SK-N-SH (cell line): ENCODE results near the gene INTS6L. TPM values are rescaled to one million over a fixed set of nuclear protein-coding genes. Genes with fewer than 3 reads are reported as not detected.

ENCODE experiments used
- CTCF ChIA-PET: fragments of 300-600, 350-600 bp; formaldehyde crosslinking; extraction: SDS; loops from one replicate; lab custom pipeline; 2021; lab: Yijun Ruan, JAX
- POLR2A ChIA-PET: fragments of 350-600 bp; sonication (Branson Sonifier 250); formaldehyde crosslinking; extraction: SDS; loops from one replicate; lab custom pipeline; 2020; ENCODE audit warnings: antibody characterized with exemption, inconsistent platforms; lab: Yijun Ruan, JAX
- DNase-seq: peaks from one replicate; pipeline ENCODE4 v3.0.0; 2012
- H2AFZ ChIP-seq: fragments of 200-600 bp; sonication (generic); 2 replicates; pipeline ENCODE4 v1.8.1; 2016; ENCODE audit warnings: antibody characterized with exemption, mild to moderate bottlenecking, low read depth
- H3F3A ChIP-seq: fragments of 200-600 bp; sonication (generic); replicated peaks from 2 replicates; pipeline ENCODE3; 2016; ENCODE audit warnings: antibody characterized with exemption, mild to moderate bottlenecking; ENCODE audit not compliant: insufficient read depth
- H3K27ac ChIP-seq, 2 experiments: fragments of 200-500 bp in 1 of 2; fragments of 200-600 bp in 1 of 2; sonication (Bioruptor generic) in 1 of 2; sonication (generic), shearing (Covaris generic) in 1 of 2; 2 replicates each; pipeline versions ENCODE4 v1.5.1 to v1.6.1; 2014 to 2016; ENCODE audit warnings: low read depth in 2 of 2, inconsistent platforms in 1 of 2, low read length in 1 of 2, mild to moderate bottlenecking in 1 of 2, mixed read lengths in 1 of 2
- H3K27me3 ChIP-seq: fragments of 200-600 bp; sonication (generic), shearing (Covaris generic); 2 replicates; pipeline ENCODE4 v1.6.1; 2016; ENCODE audit warnings: mixed run types; ENCODE audit not compliant: insufficient read depth
- H3K36me3 ChIP-seq, 2 experiments: fragments of 200-500 bp in 1 of 2; fragments of 200-600 bp in 1 of 2; sonication (Bioruptor generic) in 1 of 2; sonication (generic) in 1 of 2; replicated peaks in 1 of 2; 2 replicates each; pipeline versions ENCODE3 to v1.5.1; 2014 to 2016; ENCODE audit warnings: low read length in 1 of 2, mild to moderate bottlenecking in 1 of 2; ENCODE audit not compliant: insufficient read depth in 2 of 2, control insufficient read depth in 1 of 2
- H3K4me1 ChIP-seq, 2 experiments: fragments of 200-500 bp in 1 of 2; fragments of 200-600 bp in 1 of 2; sonication (Bioruptor generic) in 1 of 2; sonication (generic), shearing (Covaris generic) in 1 of 2; 2 replicates each; pipeline versions ENCODE4 v1.5.1 to v1.6.1; 2014 to 2016; ENCODE audit warnings: low read depth in 1 of 2, low read length in 1 of 2, mixed run types in 1 of 2; ENCODE audit not compliant: insufficient read depth in 2 of 2, control insufficient read depth in 1 of 2
- H3K4me2 ChIP-seq: fragments of 200-600 bp; sonication (generic), shearing (Covaris generic); 2 replicates; pipeline ENCODE4 v1.6.1; 2017; ENCODE audit warnings: mixed run types
- H3K4me3 ChIP-seq, 2 experiments: fragments of 200-500 bp in 1 of 2; fragments of 200-600 bp in 1 of 2; sonication (Bioruptor generic) in 1 of 2; sonication (generic), shearing (Covaris generic) in 1 of 2; 2 replicates each; pipeline versions ENCODE4 v1.5.1 to v1.8.1; 2014 to 2016; ENCODE audit warnings: low read depth in 2 of 2, inconsistent platforms in 1 of 2, low read length in 1 of 2, mild to moderate bottlenecking in 1 of 2, mixed read lengths in 1 of 2, moderate library complexity in 1 of 2
- H3K79me2 ChIP-seq: fragments of 200-600 bp; sonication (generic); 2 replicates; pipeline ENCODE4 v1.8.1; 2017; ENCODE audit warnings: mild to moderate bottlenecking; ENCODE audit not compliant: insufficient read depth
- H3K9ac ChIP-seq: fragments of 200-600 bp; sonication (generic); 2 replicates; pipeline ENCODE4 v1.6.1; 2017; ENCODE audit warnings: mixed run types
- H3K9me2 ChIP-seq: fragments of 200-600 bp; sonication (generic); 2 replicates; pipeline ENCODE4 v1.6.1; 2017; ENCODE audit warnings: mixed run types
- H3K9me3 ChIP-seq: fragments of 200-600 bp; sonication (generic); 2 replicates; pipeline ENCODE4 v1.6.1; 2017; ENCODE audit warnings: mixed run types, mild to moderate bottlenecking, moderate library complexity
- H4K20me1 ChIP-seq: fragments of 200-600 bp; sonication (generic); 2 replicates; pipeline ENCODE4 v1.6.1; 2017; ENCODE audit warnings: mild to moderate bottlenecking, mixed run types; ENCODE audit not compliant: insufficient read depth
- CHD2 ChIP-seq: fragments of 150-350 bp; IDR thresholded peaks from 2 replicates; pipeline ENCODE4 v1.6.1; 2018; ENCODE audit warnings: low read length; ENCODE audit not compliant: partially characterized antibody
- ELF1 ChIP-seq: IDR thresholded peaks from 2 replicates; pipeline ENCODE4 v1.4.0; 2012
- EP300 ChIP-seq, 2 experiments: IDR thresholded peaks; 2 replicates each; pipeline versions ENCODE4 v1.4.0 to v1.6.1; 2012; ENCODE audit warnings: borderline replicate concordance in 1 of 2, low read depth in 1 of 2, low read length in 1 of 2
- EZH2phosphoT487 ChIP-seq: fragments of 200-600 bp; sonication (generic); IDR thresholded peaks from 2 replicates; pipeline ENCODE4 v1.6.1; 2017; ENCODE audit warnings: low read depth, mixed run types, mild to moderate bottlenecking, antibody characterized with exemption, moderate library complexity, borderline replicate concordance
- FOXJ3 ChIP-seq: sonication (generic); formaldehyde crosslinking; IDR thresholded peaks from 2 replicates; pipeline ENCODE4 v1.5.1; 2020; ENCODE audit warnings: mild to moderate bottlenecking, missing genetic modification reagents
- FOXM1 ChIP-seq: IDR thresholded peaks from 2 replicates; pipeline ENCODE4 v1.4.0; 2012; ENCODE audit warnings: low read depth, mild to moderate bottlenecking
- GABPA ChIP-seq: IDR thresholded peaks from 2 replicates; pipeline ENCODE4 v1.4.0; 2012; ENCODE audit warnings: low read depth, mild to moderate bottlenecking
- GATA2 ChIP-seq: sonication (generic); formaldehyde crosslinking; IDR thresholded peaks from 2 replicates; pipeline ENCODE4 v1.5.0; 2020; ENCODE audit warnings: mild to moderate bottlenecking, missing genetic modification reagents
- MEF2A ChIP-seq: IDR thresholded peaks from 2 replicates; pipeline ENCODE4 v1.4.0; 2012; ENCODE audit warnings: low read depth, borderline replicate concordance
- MXI1 ChIP-seq: IDR thresholded peaks from 2 replicates; pipeline ENCODE4 v1.6.1; 2012; ENCODE audit warnings: mild to moderate bottlenecking, low read depth, low read length, improper control_type of control experiment
- NFIC ChIP-seq: IDR thresholded peaks from 2 replicates; pipeline ENCODE4 v1.4.0; 2012; ENCODE audit warnings: borderline replicate concordance
- POLR2AphosphoS5 ChIP-seq: IDR thresholded peaks from 2 replicates; pipeline ENCODE4 v1.6.1; 2012; ENCODE audit warnings: low read depth, low read length
- RCOR1 ChIP-seq: fragments of 150-350 bp; IDR thresholded peaks from 2 replicates; pipeline ENCODE4 v1.6.1; 2017; ENCODE audit warnings: antibody characterized with exemption, low read length
- RFX5 ChIP-seq: IDR thresholded peaks from 2 replicates; pipeline ENCODE4 v1.6.1; 2012; ENCODE audit warnings: mild to moderate bottlenecking, improper control_type of control experiment, low read length
- SMC3 ChIP-seq: IDR thresholded peaks from 2 replicates; pipeline ENCODE4 v1.6.1; 2012; ENCODE audit warnings: low read depth, low read length, improper control_type of control experiment
- TAF1 ChIP-seq: IDR thresholded peaks from 2 replicates; pipeline ENCODE4 v1.6.1; 2012; ENCODE audit warnings: low read depth, mild to moderate bottlenecking, low read length, moderate library complexity, borderline replicate concordance
- YY1 ChIP-seq: IDR thresholded peaks from 2 replicates; pipeline ENCODE4 v1.4.0; 2012; ENCODE audit warnings: low read depth, mild to moderate bottlenecking
- WGBS: methylation state at CpG from one replicate; pipeline ENCODE4 v1.1.6; 2017; ENCODE audit warnings: low lambda C conversion rate; 5-methylcytosine and 5-hydroxymethylcytosine counted together
- polyA plus RNA-seq, 3 experiments: library from polyadenylated mRNA; depleted of rRNA; stranded (reverse); fragments of >200 nt; gene quantifications; 2 replicates each; pipeline ENCODE4 v1.2.3, GENCODE V29; 2012
- TF ChIP-seq, protein P1 (sequence below): IDR thresholded peaks from 2 replicates; pipeline ENCODE4; 2012
- TF ChIP-seq, protein P2 (sequence below): IDR thresholded peaks from 2 replicates; pipeline ENCODE4 v1.4.0; 2012; ENCODE audit warnings: low read depth, borderline replicate concordance
- TF ChIP-seq, protein P3 (sequence below): fragments of 150-350 bp; IDR thresholded peaks from 2 replicates; pipeline ENCODE4 v1.6.1; 2016; ENCODE audit warnings: mild to moderate bottlenecking, low read depth, low read length
- TF ChIP-seq, protein P4 (sequence below): IDR thresholded peaks from 2 replicates; pipeline ENCODE4 v1.6.1; 2012; ENCODE audit warnings: mild to moderate bottlenecking, low read depth, low read length, moderate library complexity
- TF ChIP-seq, protein P5 (sequence below): IDR thresholded peaks from 2 replicates; pipeline ENCODE4 v1.4.0; 2012; ENCODE audit warnings: low read depth

INTS6L gene
- polyA plus RNA-seq, 1 of the 3 experiments (the other 2 are of a cell fraction): 2.0 TPM

- Histone ChIP-seq H3K9me2 (no peaks in the 10 kb centered on the region), H3K36me3 (no peaks in the 10 kb centered on the region), H3K27me3 (no peaks in the 10 kb centered on the region), H3K4me3 (peak overlapping the region; percentile 59 to 70), H3K9ac (peak overlapping the region; percentile 80), H3K9me3 (no peaks in the 10 kb centered on the region), H2AFZ (peak overlapping the region; percentile 94), H3F3A (peaks cover 3% of the 10 kb centered on the region), H3K27ac (peak overlapping the region; percentile 69 to 79), H3K79me2 (no peaks in the 10 kb centered on the region), H3K4me1 (no peaks in the 10 kb centered on the region), H3K4me2 (peak overlapping the region; percentile 78), H4K20me1 (no peaks in the 10 kb centered on the region)
- WGBS: 3% methylated on average over 43 of the region's 73 CpGs
- ChIA-PET CTCF (interaction anchor here (1.3 kb wide), 2 partner anchors 10 to 21 kb away, joined by 3 to 4 read pairs; no protein-coding TSS in a partner anchor), POLR2A (interaction anchor here (0.6 to 0.7 kb wide), 2 partner anchors 31 to 1359 kb away, joined by 3 read pairs; partner anchors contain the start of gene RBMX)
- peak; percentile 82 for DNase-seq
- TF ChIP-seq RCOR1 (no peak), SMC3 (no peak), NFIC (no peak), RFX5 (no peak), EZH2phosphoT487 (no peak), MEF2A (no peak), ELF1 (no peak), GABPA (peak; percentile 51), YY1 (peak; percentile 75), FOXJ3 (no peak), POLR2AphosphoS5 (peak; percentile 53; the same call in 1 of the 2 replicates), FOXM1 (no peak), EP300 (IDR thresholded peaks at IDR 0.05; ENCODE audit: borderline replicate concordance in 1 of 2, low read depth in 1 of 2, low read length in 1 of 2) (no peak), CHD2 (no peak), GATA2 (no peak), MXI1 (peak; percentile 12), TAF1 (peak; percentile 41; the same call in 1 of the 2 replicates)
- TF ChIP-seq, protein P1, sequence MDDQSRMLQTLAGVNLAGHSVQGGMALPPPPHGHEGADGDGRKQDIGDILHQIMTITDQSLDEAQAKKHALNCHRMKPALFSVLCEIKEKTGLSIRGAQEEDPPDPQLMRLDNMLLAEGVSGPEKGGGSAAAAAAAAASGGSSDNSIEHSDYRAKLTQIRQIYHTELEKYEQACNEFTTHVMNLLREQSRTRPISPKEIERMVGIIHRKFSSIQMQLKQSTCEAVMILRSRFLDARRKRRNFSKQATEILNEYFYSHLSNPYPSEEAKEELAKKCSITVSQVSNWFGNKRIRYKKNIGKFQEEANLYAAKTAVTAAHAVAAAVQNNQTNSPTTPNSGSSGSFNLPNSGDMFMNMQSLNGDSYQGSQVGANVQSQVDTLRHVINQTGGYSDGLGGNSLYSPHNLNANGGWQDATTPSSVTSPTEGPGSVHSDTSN: no peak
- TF ChIP-seq, protein P2, sequence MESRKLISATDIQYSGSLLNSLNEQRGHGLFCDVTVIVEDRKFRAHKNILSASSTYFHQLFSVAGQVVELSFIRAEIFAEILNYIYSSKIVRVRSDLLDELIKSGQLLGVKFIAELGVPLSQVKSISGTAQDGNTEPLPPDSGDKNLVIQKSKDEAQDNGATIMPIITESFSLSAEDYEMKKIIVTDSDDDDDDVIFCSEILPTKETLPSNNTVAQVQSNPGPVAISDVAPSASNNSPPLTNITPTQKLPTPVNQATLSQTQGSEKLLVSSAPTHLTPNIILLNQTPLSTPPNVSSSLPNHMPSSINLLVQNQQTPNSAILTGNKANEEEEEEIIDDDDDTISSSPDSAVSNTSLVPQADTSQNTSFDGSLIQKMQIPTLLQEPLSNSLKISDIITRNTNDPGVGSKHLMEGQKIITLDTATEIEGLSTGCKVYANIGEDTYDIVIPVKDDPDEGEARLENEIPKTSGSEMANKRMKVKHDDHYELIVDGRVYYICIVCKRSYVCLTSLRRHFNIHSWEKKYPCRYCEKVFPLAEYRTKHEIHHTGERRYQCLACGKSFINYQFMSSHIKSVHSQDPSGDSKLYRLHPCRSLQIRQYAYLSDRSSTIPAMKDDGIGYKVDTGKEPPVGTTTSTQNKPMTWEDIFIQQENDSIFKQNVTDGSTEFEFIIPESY: no peak
- TF ChIP-seq, protein P3, sequence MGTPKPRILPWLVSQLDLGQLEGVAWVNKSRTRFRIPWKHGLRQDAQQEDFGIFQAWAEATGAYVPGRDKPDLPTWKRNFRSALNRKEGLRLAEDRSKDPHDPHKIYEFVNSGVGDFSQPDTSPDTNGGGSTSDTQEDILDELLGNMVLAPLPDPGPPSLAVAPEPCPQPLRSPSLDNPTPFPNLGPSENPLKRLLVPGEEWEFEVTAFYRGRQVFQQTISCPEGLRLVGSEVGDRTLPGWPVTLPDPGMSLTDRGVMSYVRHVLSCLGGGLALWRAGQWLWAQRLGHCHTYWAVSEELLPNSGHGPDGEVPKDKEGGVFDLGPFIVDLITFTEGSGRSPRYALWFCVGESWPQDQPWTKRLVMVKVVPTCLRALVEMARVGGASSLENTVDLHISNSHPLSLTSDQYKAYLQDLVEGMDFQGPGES: no peak
- TF ChIP-seq, protein P4, sequence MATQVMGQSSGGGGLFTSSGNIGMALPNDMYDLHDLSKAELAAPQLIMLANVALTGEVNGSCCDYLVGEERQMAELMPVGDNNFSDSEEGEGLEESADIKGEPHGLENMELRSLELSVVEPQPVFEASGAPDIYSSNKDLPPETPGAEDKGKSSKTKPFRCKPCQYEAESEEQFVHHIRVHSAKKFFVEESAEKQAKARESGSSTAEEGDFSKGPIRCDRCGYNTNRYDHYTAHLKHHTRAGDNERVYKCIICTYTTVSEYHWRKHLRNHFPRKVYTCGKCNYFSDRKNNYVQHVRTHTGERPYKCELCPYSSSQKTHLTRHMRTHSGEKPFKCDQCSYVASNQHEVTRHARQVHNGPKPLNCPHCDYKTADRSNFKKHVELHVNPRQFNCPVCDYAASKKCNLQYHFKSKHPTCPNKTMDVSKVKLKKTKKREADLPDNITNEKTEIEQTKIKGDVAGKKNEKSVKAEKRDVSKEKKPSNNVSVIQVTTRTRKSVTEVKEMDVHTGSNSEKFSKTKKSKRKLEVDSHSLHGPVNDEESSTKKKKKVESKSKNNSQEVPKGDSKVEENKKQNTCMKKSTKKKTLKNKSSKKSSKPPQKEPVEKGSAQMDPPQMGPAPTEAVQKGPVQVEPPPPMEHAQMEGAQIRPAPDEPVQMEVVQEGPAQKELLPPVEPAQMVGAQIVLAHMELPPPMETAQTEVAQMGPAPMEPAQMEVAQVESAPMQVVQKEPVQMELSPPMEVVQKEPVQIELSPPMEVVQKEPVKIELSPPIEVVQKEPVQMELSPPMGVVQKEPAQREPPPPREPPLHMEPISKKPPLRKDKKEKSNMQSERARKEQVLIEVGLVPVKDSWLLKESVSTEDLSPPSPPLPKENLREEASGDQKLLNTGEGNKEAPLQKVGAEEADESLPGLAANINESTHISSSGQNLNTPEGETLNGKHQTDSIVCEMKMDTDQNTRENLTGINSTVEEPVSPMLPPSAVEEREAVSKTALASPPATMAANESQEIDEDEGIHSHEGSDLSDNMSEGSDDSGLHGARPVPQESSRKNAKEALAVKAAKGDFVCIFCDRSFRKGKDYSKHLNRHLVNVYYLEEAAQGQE: no peak
- TF ChIP-seq, protein P5, sequence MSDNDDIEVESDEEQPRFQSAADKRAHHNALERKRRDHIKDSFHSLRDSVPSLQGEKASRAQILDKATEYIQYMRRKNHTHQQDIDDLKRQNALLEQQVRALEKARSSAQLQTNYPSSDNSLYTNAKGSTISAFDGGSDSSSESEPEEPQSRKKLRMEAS: peak; percentile 70; the same call in 1 of the 2 replicates
Measured at GRCh38 chrX:135521405-135522131, 1.1 kb downstream of the INTS6L start.
